Smooth muscle cell of the brain vasculature (primary cell): ENCODE results near the gene CCT7.

ENCODE experiments used
- DNase-seq: peaks from one replicate; pipeline ENCODE4 v3.0.0-alpha.2; 2012; ENCODE audit warnings: low read depth, low spot score

The CCT7 gene

DNA sequence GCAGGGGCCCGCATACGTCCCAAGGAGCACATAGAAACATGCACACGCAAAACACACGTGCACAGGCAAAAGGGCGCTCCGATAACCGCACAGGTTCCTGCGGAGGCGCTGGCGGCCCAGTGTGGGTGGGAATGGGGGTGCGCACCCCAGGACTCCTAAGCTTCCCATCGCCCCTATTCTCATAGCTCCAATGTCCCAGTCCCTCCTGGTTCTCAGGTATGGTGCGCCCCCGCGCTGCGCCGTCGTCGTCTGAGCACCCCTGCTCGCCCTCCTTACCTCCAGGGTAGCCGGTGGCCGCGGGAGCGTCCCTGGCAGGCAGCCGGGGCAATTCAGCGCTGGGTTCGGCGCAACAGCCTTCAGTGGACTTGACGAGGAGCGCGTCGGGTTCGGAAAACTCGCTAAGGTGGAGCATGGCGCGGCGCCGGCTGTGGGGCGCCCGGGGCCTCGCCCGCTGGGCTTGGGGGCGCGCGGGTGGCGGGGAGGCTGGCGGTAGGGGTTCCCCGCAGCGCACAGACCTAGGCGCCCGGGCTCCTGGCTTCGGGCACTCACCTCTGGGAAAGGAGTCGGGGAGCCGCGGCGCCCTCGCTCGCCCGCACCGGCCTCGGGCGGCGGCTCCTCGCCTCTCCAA lies 58.9 kb downstream of the CCT7 start:
- DNase-seq = no peak

GRCh38 chr2:73293534-73294171 lies 59.5 kb downstream of the CCT7 start, which contains the start of gene EGR4:
TSS of gene EGR4 (minus strand) at chr2:73293548. CDS start at chr2:73293317, 231 bp downstream.
- no peak for DNase-seq

- DNase-seq = no peak
Observed at GRCh38 chr2:73294239-73294638, 60.1 kb downstream of the CCT7 start.

DNA sequence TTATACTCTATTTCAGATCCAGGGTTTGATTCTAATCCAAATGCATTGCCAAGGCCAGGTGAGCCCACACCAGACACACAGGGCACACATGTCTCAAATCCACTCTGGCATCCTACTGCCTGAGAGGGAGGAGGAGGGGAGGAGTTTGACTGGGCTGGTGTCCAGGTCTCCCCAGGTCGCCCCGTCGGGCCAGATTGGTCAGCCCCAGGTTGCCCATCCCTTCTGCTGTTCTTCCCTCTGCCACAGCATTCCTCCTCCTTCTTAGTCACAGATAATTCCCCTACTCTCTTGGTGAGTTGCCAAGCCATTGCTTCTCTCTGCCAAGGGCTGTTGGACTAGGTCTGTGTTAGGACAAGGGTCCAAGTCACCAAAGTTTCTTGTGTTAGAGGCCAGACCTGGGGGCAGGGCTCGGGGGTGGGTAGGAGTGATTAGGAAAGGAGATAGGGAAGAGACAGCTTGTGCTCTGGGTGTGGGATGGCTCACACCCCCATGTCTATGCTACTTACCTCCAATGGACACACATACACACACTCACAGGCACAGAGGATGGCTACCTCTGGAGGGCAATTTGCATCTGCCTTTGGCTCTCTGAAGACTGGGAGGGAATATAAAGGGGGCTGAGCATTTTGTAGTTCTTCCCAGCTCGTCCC lies 61.8 kb downstream of the CCT7 start:
- DNase-seq = no peak

DNA sequence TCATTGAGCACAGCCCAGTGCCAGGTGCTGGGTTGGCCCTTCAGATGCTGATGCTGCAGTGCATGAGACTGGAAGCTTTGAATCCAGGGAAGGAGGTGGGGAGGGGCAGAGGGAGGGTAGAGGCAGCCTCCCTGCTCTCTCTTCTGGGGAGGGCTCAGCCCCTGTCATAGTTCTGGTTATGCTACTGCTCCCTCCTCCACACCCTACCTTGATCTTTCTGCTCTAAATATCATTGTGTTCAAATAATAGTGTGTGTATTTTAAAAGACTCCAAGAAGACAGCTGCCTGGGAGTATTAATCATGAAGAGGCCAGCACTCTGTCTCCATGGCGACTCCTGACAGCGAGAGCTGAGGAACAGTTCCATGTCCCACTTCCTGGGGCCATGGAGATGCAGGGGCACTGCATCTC lies 63.0 kb downstream of the CCT7 start:
- no peak for DNase-seq

DNA sequence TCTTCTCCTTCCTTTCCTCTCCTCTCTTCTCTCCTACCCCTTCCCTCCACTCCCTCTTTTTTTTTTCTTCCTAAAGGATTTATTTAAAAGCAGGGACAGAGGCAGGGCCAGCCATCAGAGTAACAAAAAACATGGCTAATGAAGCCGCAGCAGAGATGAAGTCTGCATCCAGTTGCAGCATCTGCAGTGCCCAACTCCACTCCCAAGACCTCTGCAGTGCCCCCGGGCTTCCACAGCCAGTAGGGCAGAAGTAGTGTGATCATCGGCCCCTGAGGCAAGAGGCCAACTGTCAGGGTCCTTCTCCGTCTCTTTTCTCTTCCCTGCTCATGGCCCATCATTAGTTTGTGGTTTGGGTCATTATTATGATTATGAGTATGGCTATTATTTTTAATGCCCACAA lies 63.5 kb downstream of the CCT7 start:
- no peak for DNase-seq

DNA sequence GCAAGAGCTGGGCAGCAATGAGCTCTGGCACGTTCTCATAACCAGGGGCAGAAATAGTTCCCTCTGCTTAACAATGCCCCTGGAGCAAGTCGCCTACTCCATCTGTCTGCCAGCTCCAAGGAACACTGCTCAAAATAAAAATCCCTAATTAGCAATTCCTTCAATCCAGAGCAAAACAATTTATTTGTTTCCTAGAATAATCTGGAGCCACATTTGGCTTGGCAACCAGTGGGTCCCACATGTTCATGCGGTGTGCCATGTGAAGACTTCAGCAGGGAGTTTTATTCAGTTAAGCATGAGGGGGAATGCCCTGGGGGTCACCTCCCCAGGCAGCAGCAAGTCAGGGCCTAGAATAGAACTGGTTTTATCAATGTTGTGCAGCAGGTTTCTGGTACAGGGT lies 66.8 kb downstream of the CCT7 start:
- no peak for DNase-seq

GRCh38 chr2:73301636-73302035 lies 67.5 kb downstream of the CCT7 start:
- no peak for DNase-seq
